Measurements from ENCODE around the gene OTOP2.

GRCh38 chr17:74898376-74898946, 25.6 kb upstream of the OTOP2 start:
- no peak for TF ChIP-seq CTCF (conservative IDR thresholded peaks at IDR 0.05; ENCODE audit: low read depth, low read length)
- no peak for TF ChIP-seq EZH2 (IDR thresholded peaks at IDR 0.05; ENCODE audit: borderline replicate concordance, low read depth, low read length, poor library complexity, severe bottlenecking)

All from A673 (cell line).